HEK293 (cell line): ENCODE results near the gene PPID.

Experiments used
- CTCF ChIA-PET: fragments of 350-600 bp; formaldehyde crosslinking; extraction: SDS; loops from one replicate; lab custom pipeline; 2021; ENCODE audit warnings: antibody characterized with exemption; lab: Yijun Ruan, JAX
- POLR2A ChIA-PET: fragments of 300-600 bp; formaldehyde crosslinking; extraction: SDS; loops from one replicate; lab custom pipeline; 2020; ENCODE audit warnings: antibody characterized with exemption, inconsistent platforms; lab: Yijun Ruan, JAX
- H3K27ac ChIP-seq: fragments of 200-500 bp; sonication (Bioruptor generic); 2 replicates; pipeline ENCODE4 v1.5.1; 2014; ENCODE audit warnings: low read depth, low read length, control low read depth, inconsistent platforms; ENCODE audit errors: extremely low read depth
- H3K36me3 ChIP-seq, 2 experiments: fragments of 200-500 bp in 1 of 2; sonication (Bioruptor generic) in 1 of 2; 1 replicate in 1 of 2; 2 replicates in 1 of 2; pipeline ENCODE4 v1.5.1; 2014 to 2017; ENCODE audit warnings: inconsistent platforms in 2 of 2, low read length in 2 of 2; ENCODE audit not compliant: control insufficient read depth in 2 of 2, insufficient read depth in 1 of 2
- H3K4me1 ChIP-seq: fragments of 200-500 bp; sonication (Bioruptor generic); 2 replicates; pipeline ENCODE4 v1.5.1; 2014; ENCODE audit warnings: mild to moderate bottlenecking, low read length, inconsistent platforms; ENCODE audit not compliant: control insufficient read depth, insufficient read depth
- H3K4me3 ChIP-seq: 2 replicates; pipeline ENCODE4 v1.5.1; 2011; ENCODE audit warnings: low read depth, mild to moderate bottlenecking, control low read depth, low read length, moderate library complexity
- H3K9me3 ChIP-seq: fragments of 200-500 bp; sonication (Bioruptor generic); 2 replicates; pipeline ENCODE4 v1.5.1; 2014; ENCODE audit warnings: low read depth, low read length, inconsistent platforms; ENCODE audit not compliant: control insufficient read depth, insufficient read depth
- ATF2 ChIP-seq: fragments of 450-650 bp; formaldehyde crosslinking; IDR thresholded peaks from 2 replicates; pipeline ENCODE4 v1.5.1; 2016; ENCODE audit warnings: missing biosample characterization, missing genetic modification characterization, low read depth
- KLF16 ChIP-seq: fragments of 450-650 bp; formaldehyde crosslinking; IDR thresholded peaks from 2 replicates; pipeline ENCODE4 v1.5.1; 2017; ENCODE audit warnings: missing biosample characterization, missing genetic modification characterization
- PRDM1 ChIP-seq: fragments of 450-650 bp; formaldehyde crosslinking; IDR thresholded peaks from 2 replicates; pipeline ENCODE4; 2016; ENCODE audit warnings: missing biosample characterization, missing genetic modification characterization
- RBAK ChIP-seq: fragments of 450-650 bp; formaldehyde crosslinking; IDR thresholded peaks from 2 replicates; pipeline ENCODE4 v1.5.1; 2016; ENCODE audit warnings: missing biosample characterization, missing genetic modification characterization
- SALL2 ChIP-seq: fragments of 450-650 bp; formaldehyde crosslinking; IDR thresholded peaks from 2 replicates; pipeline ENCODE4 v1.5.0; 2017; ENCODE audit warnings: missing biosample characterization, mild to moderate bottlenecking, missing genetic modification characterization, borderline replicate concordance
- YY1 ChIP-seq: fragments of 450-650 bp; formaldehyde crosslinking; IDR thresholded peaks from 2 replicates; pipeline ENCODE4 v1.5.1; 2018; ENCODE audit warnings: missing biosample characterization, missing genetic modification characterization
- ZNF10 ChIP-seq: fragments of 450-650 bp; formaldehyde crosslinking; IDR thresholded peaks from 2 replicates; pipeline ENCODE4 v1.5.1; 2017; ENCODE audit warnings: missing biosample characterization, missing genetic modification characterization
- ZNF133 ChIP-seq: fragments of 450-650 bp; formaldehyde crosslinking; IDR thresholded peaks from 2 replicates; pipeline ENCODE4 v1.5.1; 2016; ENCODE audit warnings: missing biosample characterization, missing genetic modification characterization
- ZNF140 ChIP-seq: fragments of 450-650 bp; formaldehyde crosslinking; IDR thresholded peaks from 2 replicates; pipeline ENCODE4 v1.5.1; 2016; ENCODE audit warnings: missing biosample characterization, missing genetic modification characterization
- ZNF174 ChIP-seq: fragments of 450-650 bp; formaldehyde crosslinking; IDR thresholded peaks from 2 replicates; pipeline ENCODE4 v1.5.0; 2017; ENCODE audit warnings: missing biosample characterization, mild to moderate bottlenecking, missing genetic modification characterization
- ZNF248 ChIP-seq: fragments of 450-650 bp; formaldehyde crosslinking; IDR thresholded peaks from 2 replicates; pipeline ENCODE4 v1.5.1; 2017; ENCODE audit warnings: missing biosample characterization, missing genetic modification characterization
- ZNF391 ChIP-seq: fragments of 450-650 bp; formaldehyde crosslinking; IDR thresholded peaks from 2 replicates; pipeline ENCODE4 v1.5.1; 2016; ENCODE audit warnings: low read depth, missing biosample characterization, missing genetic modification characterization, borderline replicate concordance
- ZNF571 ChIP-seq: fragments of 450-650 bp; formaldehyde crosslinking; IDR thresholded peaks from 2 replicates; pipeline ENCODE4 v1.5.0; 2017; ENCODE audit warnings: missing biosample characterization, missing genetic modification characterization
- ZNF624 ChIP-seq: fragments of 450-650 bp; formaldehyde crosslinking; IDR thresholded peaks from 2 replicates; pipeline ENCODE4 v1.5.1; 2017; ENCODE audit warnings: missing biosample characterization, missing genetic modification characterization
- ZNF664 ChIP-seq: fragments of 450-650 bp; formaldehyde crosslinking; IDR thresholded peaks from 2 replicates; pipeline ENCODE4 v1.5.1; 2016; ENCODE audit warnings: missing biosample characterization, missing genetic modification characterization
- ZNF692 ChIP-seq: fragments of 450-650 bp; formaldehyde crosslinking; IDR thresholded peaks from 2 replicates; pipeline ENCODE4 v1.5.1; 2016; ENCODE audit warnings: missing biosample characterization, missing genetic modification characterization
- ZNF704 ChIP-seq: fragments of 450-650 bp; formaldehyde crosslinking; IDR thresholded peaks from 2 replicates; pipeline ENCODE4 v1.5.1; 2016; ENCODE audit warnings: missing biosample characterization, missing genetic modification characterization
- ZNF707 ChIP-seq: fragments of 450-650 bp; formaldehyde crosslinking; IDR thresholded peaks from 2 replicates; pipeline ENCODE4 v1.5.1; 2016; ENCODE audit warnings: missing biosample characterization, missing genetic modification characterization
- ZNF768 ChIP-seq: fragments of 450-650 bp; formaldehyde crosslinking; IDR thresholded peaks from 2 replicates; pipeline ENCODE4 v1.5.1; 2018; ENCODE audit warnings: missing biosample characterization, mild to moderate bottlenecking, missing genetic modification characterization
- ZNF785 ChIP-seq: fragments of 450-650 bp; formaldehyde crosslinking; IDR thresholded peaks from 2 replicates; pipeline ENCODE4 v1.5.1; 2016; ENCODE audit warnings: missing biosample characterization, missing genetic modification characterization
- ZNF837 ChIP-seq: fragments of 450-650 bp; formaldehyde crosslinking; IDR thresholded peaks from 2 replicates; pipeline ENCODE4 v1.5.1; 2016; ENCODE audit warnings: missing biosample characterization, missing genetic modification characterization
- ZSCAN4 ChIP-seq: fragments of 450-650 bp; formaldehyde crosslinking; IDR thresholded peaks from 2 replicates; pipeline ENCODE4 v1.5.1; 2017; ENCODE audit warnings: missing biosample characterization, missing genetic modification characterization

Gene PPID

GRCh38 chr4:158726633-158727032 lies 3.4 kb upstream of the PPID start:
- no peak for TF ChIP-seq ZNF624 (tag by site-specific recombination)
- TF ChIP-seq ZNF785 (tag by site-specific recombination), result no peak
- no peak for TF ChIP-seq ZSCAN4 (tag by site-specific recombination)
- no peak for TF ChIP-seq SALL2 (tag by site-specific recombination)
- no peak for TF ChIP-seq ZNF692 (tag by site-specific recombination)
- TF ChIP-seq ZNF571 (tag by site-specific recombination), result no peak
- no peaks in the 10 kb centered on the region for H3K9me3 ChIP-seq
- no peak overlapping the region for H3K27ac ChIP-seq
- no peaks in the 10 kb centered on the region for H3K4me1 ChIP-seq
- H3K4me3 ChIP-seq, result no peak overlapping the region
- POLR2A ChIA-PET, result no interaction called here
- no peaks in the 10 kb centered on the region for H3K36me3 ChIP-seq
- CTCF ChIA-PET, result no interaction called here

GRCh38 chr4:158724637-158725036 lies 1.4 kb upstream of the PPID start:
- Histone ChIP-seq H3K27ac (no peak overlapping the region), H3K4me1 (no peaks in the 10 kb centered on the region), H3K36me3 (peaks cover 0 to 17% of the 10 kb centered on the region in 2 experiments; a peak in 1 of 3 replicates), H3K4me3 (no peak overlapping the region)
- ChIA-PET POLR2A (no interaction called here), CTCF (interaction anchor here (0.6 to 1.5 kb wide), 3 partner anchors 45 to 127 kb away, joined by 3 to 6 read pairs (median 3); no protein-coding TSS in a partner anchor)
- TF ChIP-seq RBAK (no peak), ZNF391 (no peak), YY1 (tag by site-specific recombination) (no peak), ZNF174 (tag by site-specific recombination) (no peak), ZNF664 (tag by site-specific recombination) (no peak), ZNF837 (tag by site-specific recombination) (no peak), ZNF140 (tag by site-specific recombination) (no peak), ZNF704 (no peak), ZNF133 (tag by site-specific recombination) (no peak), ZNF707 (no peak), ZNF768 (no peak), ZNF10 (tag by site-specific recombination) (no peak), ZNF248 (tag by site-specific recombination) (no peak), PRDM1 (tag by site-specific recombination) (no peak), ATF2 (tag by site-specific recombination) (no peak), KLF16 (tag by site-specific recombination) (no peak)
- TF ChIP-seq, all 188 proteins: peak for 0
- H3K9me3 ChIP-seq, result no peaks in the 10 kb centered on the region
